ENCODE data around the gene SFRP5. TPM values are rescaled to one million over a fixed set of nuclear protein-coding genes. Genes with fewer than 3 reads are reported as not detected.

Gene SFRP5
- total RNA-seq, 1 experiment from 2014 or later: 3.5 TPM

- H3K27me3 Mint-ChIP-seq (ENCODE audit: low read depth): no peaks in the 10 kb centered on the region
- TF ChIP-seq CTCF (IDR thresholded peaks at IDR 0.05): no peak
- TF ChIP-seq CREB1 (CRISPR knock-in tag; IDR thresholded peaks at IDR 0.05): no peak
- no peak for TF ChIP-seq AFF4 (CRISPR knock-in tag; IDR thresholded peaks at IDR 0.05; ENCODE audit: borderline replicate concordance)
- TF ChIP-seq GRHL2 (CRISPR knock-in tag; IDR thresholded peaks at IDR 0.05; ENCODE audit: insufficient replicate concordance, severe bottlenecking): no peak
- TF ChIP-seq NR3C1 (CRISPR knock-in tag; conservative IDR thresholded peaks at IDR 0.05; ENCODE audit: low read depth): no peak
- no peak for TF ChIP-seq ZSCAN18 (CRISPR knock-in tag; IDR thresholded peaks at IDR 0.05)
- no peak for TF ChIP-seq USF1 (CRISPR knock-in tag; IDR thresholded peaks at IDR 0.05)
- TF ChIP-seq ATF3 (CRISPR knock-in tag; conservative IDR thresholded peaks at IDR 0.05): no peak
- TF ChIP-seq ZNF396 (CRISPR knock-in tag; IDR thresholded peaks at IDR 0.05; ENCODE audit: borderline replicate concordance): no peak
- TF ChIP-seq ZNF512 (CRISPR knock-in tag; IDR thresholded peaks at IDR 0.05; ENCODE audit: borderline replicate concordance): no peak
- no peak for TF ChIP-seq IRF1 (CRISPR knock-in tag; IDR thresholded peaks at IDR 0.05)
- TF ChIP-seq PRRX2 (CRISPR knock-in tag; IDR thresholded peaks at IDR 0.05): no peak
- TF ChIP-seq ATF6 (CRISPR knock-in tag; IDR thresholded peaks at IDR 0.05): no peak
- no peak for TF ChIP-seq STAT6 (CRISPR knock-in tag; conservative IDR thresholded peaks at IDR 0.05; ENCODE audit: low read depth)
- no peak for TF ChIP-seq NFYB (CRISPR knock-in tag; conservative IDR thresholded peaks at IDR 0.05; ENCODE audit: low read depth)
- TF ChIP-seq TEAD4 (CRISPR knock-in tag; IDR thresholded peaks at IDR 0.05): no peak
- no peak overlapping the region for H3K4me3 Mint-ChIP-seq
- peaks cover 14% of the 10 kb centered on the region for H3K36me3 Mint-ChIP-seq
- H3K4me1 Mint-ChIP-seq: peaks cover 17% of the 10 kb centered on the region
- CTCF ChIA-PET: interaction anchor here (0.7 to 3.1 kb wide), 13 partner anchors 10 to 279 kb away, joined by 3 to 13 read pairs (median 6); partner anchors contain the start of genes AVPI1 and SFRP5
- DNase-seq (ENCODE audit: low spot score) (no peak), ATAC-seq (no peak)
- POLR2A ChIA-PET: interaction anchor here (1.1 kb wide), 1 partner anchor 75 kb away, joined by 3 read pairs; the partner anchor contains the start of gene AVPI1
- no peaks in the 10 kb centered on the region for H3K9me3 Mint-ChIP-seq
- no peak overlapping the region for H3K27ac Mint-ChIP-seq
These were observed 9.7 kb downstream of the SFRP5 start for GRCh38 chr10:97762056-97762455.
